ENCODE measurements around the gene FXYD3. TPM values are rescaled to one million over a fixed set of nuclear protein-coding genes. Genes with fewer than 3 reads are reported as not detected.
A peak's percentile ranks its signal among the peaks of the same experiment; 100 is the strongest.

Gene FXYD3
- total and polyA plus RNA-seq, 2 donors (not counting 1 experiment from before 2014, with no cell fraction given), result not detected

DNA sequence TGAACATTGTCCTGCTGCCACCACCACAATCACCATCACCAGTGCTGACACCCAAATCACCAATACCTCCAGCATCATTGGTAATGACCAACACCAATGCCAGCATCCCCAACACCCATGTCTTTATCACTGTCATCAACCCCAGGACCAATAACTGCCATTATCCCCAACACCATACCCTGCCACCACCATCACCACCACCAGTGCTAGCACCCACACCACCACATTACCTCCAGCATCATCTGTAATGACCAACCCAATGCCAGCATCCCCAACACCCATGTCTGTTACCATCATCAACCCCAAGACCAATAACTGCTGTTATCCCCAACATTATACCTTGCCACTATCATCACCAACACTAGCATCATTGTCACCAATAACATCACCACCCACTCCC lies 16.6 kb downstream of the FXYD3 start:
- peaks cover 2% of the 10 kb centered on the region for H3K4me1 ChIP-seq (ENCODE audit: control insufficient read depth, extremely low read depth, insufficient read depth, low read length)
- H3K27me3 ChIP-seq (ENCODE audit: control insufficient read depth, insufficient read depth, low read length), result peaks cover 14% of the 10 kb centered on the region
- no peaks in the 10 kb centered on the region for H4K20me1 ChIP-seq (ENCODE audit: control insufficient read depth, extremely low read depth, insufficient read depth, low read length)
- no peak overlapping the region for H3K27ac ChIP-seq (ENCODE audit: insufficient read depth, low read length)
- H3K4me2 ChIP-seq (ENCODE audit: extremely low read depth, insufficient read depth, low read length), result no peak overlapping the region
- H3K36me3 ChIP-seq (ENCODE audit: control insufficient read depth, insufficient read depth, low read length), result no peaks in the 10 kb centered on the region
- H3K9ac ChIP-seq (ENCODE audit: insufficient read depth, low read length), result no peak overlapping the region
- H2AFZ ChIP-seq (ENCODE audit: low read length), result no peak overlapping the region
- no peaks in the 10 kb centered on the region for H3K9me3 ChIP-seq (ENCODE audit: control insufficient read depth, insufficient read depth, low read depth, low read length)
- no peak for TF ChIP-seq EZH2 (IDR thresholded peaks at IDR 0.05; ENCODE audit: low read length, missing control alignments)
- TF ChIP-seq CTCF (conservative IDR thresholded peaks at IDR 0.05 in 1 of 2, IDR thresholded peaks at IDR 0.05 in 1 of 2; ENCODE audit: low read depth in 1 of 2, low read length in 2 of 2), result no peak
- H3K4me3 ChIP-seq (replicated peaks in 1 of 4; ENCODE audit: control extremely low read depth in 1 of 4, insufficient read depth in 1 of 4, low read depth in 3 of 4, low read length in 4 of 4), result no peak overlapping the region
- DNase-seq (ENCODE audit: low read depth in 2 of 2), result no peak
- no peaks in the 10 kb centered on the region for H3K79me2 ChIP-seq (ENCODE audit: control insufficient read depth, insufficient read depth, low read length)

DNA sequence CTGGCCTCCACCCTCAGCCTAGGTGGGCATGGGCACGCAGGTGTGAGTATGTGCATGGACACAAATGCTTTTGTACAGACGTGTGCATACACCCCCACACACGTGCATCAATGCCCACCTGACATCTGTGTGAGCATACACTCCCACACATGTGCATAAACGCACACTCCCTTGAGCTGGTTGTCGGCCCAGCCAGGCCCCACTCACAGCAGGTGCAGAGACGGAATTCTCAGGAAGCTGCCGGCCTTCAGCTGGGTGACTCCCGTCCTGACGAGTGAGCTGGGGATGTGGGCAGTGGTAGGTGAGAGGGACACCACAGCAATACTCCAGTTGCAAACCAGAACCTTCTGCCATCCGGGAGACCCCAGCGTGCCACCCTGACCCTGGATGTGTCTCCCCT lies 18.2 kb downstream of the FXYD3 start:
- Histone ChIP-seq H3K9me3 (ENCODE audit: control insufficient read depth, insufficient read depth, low read depth, low read length) (no peaks in the 10 kb centered on the region), H3K27ac (ENCODE audit: insufficient read depth, low read length) (no peak overlapping the region), H3K9ac (ENCODE audit: insufficient read depth, low read length) (no peak overlapping the region), H3K79me2 (ENCODE audit: control insufficient read depth, insufficient read depth, low read length) (no peaks in the 10 kb centered on the region), H3K27me3 (ENCODE audit: control insufficient read depth, insufficient read depth, low read length) (peaks cover 14% of the 10 kb centered on the region), H3K4me2 (ENCODE audit: extremely low read depth, insufficient read depth, low read length) (no peak overlapping the region), H3K4me1 (ENCODE audit: control insufficient read depth, extremely low read depth, insufficient read depth, low read length) (peaks cover 9% of the 10 kb centered on the region), H3K36me3 (ENCODE audit: control insufficient read depth, insufficient read depth, low read length) (no peaks in the 10 kb centered on the region), H3K4me3 (replicated peaks in 1 of 4; ENCODE audit: control extremely low read depth in 1 of 4, insufficient read depth in 1 of 4, low read depth in 3 of 4, low read length in 4 of 4) (no peak overlapping the region), H4K20me1 (ENCODE audit: control insufficient read depth, extremely low read depth, insufficient read depth, low read length) (no peaks in the 10 kb centered on the region), H2AFZ (ENCODE audit: low read length) (no peak overlapping the region)
- DNase-seq (ENCODE audit: low read depth in 2 of 2), result no peak
- TF ChIP-seq EZH2 (IDR thresholded peaks at IDR 0.05; ENCODE audit: low read length, missing control alignments), result no peak
- no peak for TF ChIP-seq CTCF (conservative IDR thresholded peaks at IDR 0.05 in 1 of 2, IDR thresholded peaks at IDR 0.05 in 1 of 2; ENCODE audit: low read depth in 1 of 2, low read length in 2 of 2)

- H2AFZ ChIP-seq (ENCODE audit: low read length), result no peak within 1 kb of the TSS
- no peaks in the 10 kb centered on the region for H3K36me3 ChIP-seq (ENCODE audit: control insufficient read depth, insufficient read depth, low read length)
- H3K27me3 ChIP-seq (ENCODE audit: control insufficient read depth, insufficient read depth, low read length), result peaks cover 13% of the 10 kb centered on the region
- no peak within 1 kb of the TSS for H3K27ac ChIP-seq (ENCODE audit: insufficient read depth, low read length)
- TF ChIP-seq EZH2 (IDR thresholded peaks at IDR 0.05; ENCODE audit: low read length, missing control alignments) (no peak), CTCF (conservative IDR thresholded peaks at IDR 0.05 in 1 of 2, IDR thresholded peaks at IDR 0.05 in 1 of 2; ENCODE audit: low read depth in 1 of 2, low read length in 2 of 2) (no peak)
- DNase-seq (ENCODE audit: low read depth in 2 of 2), result no peak
- no peaks in the 10 kb centered on the region for H4K20me1 ChIP-seq (ENCODE audit: control insufficient read depth, extremely low read depth, insufficient read depth, low read length)
- no peak within 1 kb of the TSS for H3K9ac ChIP-seq (ENCODE audit: insufficient read depth, low read length)
- no peaks in the 10 kb centered on the region for H3K79me2 ChIP-seq (ENCODE audit: control insufficient read depth, insufficient read depth, low read length)
- H3K9me3 ChIP-seq (ENCODE audit: control insufficient read depth, insufficient read depth, low read depth, low read length), result no peaks in the 10 kb centered on the region
- no peak within 1 kb of the TSS for H3K4me2 ChIP-seq (ENCODE audit: extremely low read depth, insufficient read depth, low read length)
- peak within 1 kb of the TSS in 1 of 4 experiments; percentile 11 for H3K4me3 ChIP-seq (replicated peaks in 1 of 4; ENCODE audit: control extremely low read depth in 1 of 4, insufficient read depth in 1 of 4, low read depth in 3 of 4, low read length in 4 of 4)
- H3K4me1 ChIP-seq (ENCODE audit: control insufficient read depth, extremely low read depth, insufficient read depth, low read length), result peaks cover 18% of the 10 kb centered on the region
These were observed 19.1 kb downstream of the FXYD3 start, which contains the start of gene LGI4 for GRCh38 chr19:35134601-35135242. Gene LGI4, minus strand, starts transcription at chr19:35135059. Its CDS starts 379 bp downstream, at chr19:35134680.
